Stomach (tissue), 4 donors: ENCODE data around the gene PLEKHM3.

ENCODE experiments used
- POLR2A ChIP-seq, 4 donors: fragments of 450-650 bp; IDR thresholded peaks; one replicate each; pipeline ENCODE4 v1.6.1; 2016; ENCODE audit warnings: antibody characterized with exemption in 4 of 4, control low read depth in 2 of 4, mild to moderate bottlenecking in 1 of 4, moderate library complexity in 1 of 4
- POLR2AphosphoS5 ChIP-seq, 3 donors: sonication (generic); formaldehyde crosslinking; IDR thresholded peaks; one replicate each; pipeline ENCODE4 v1.6.1; 2016; ENCODE audit warnings: antibody characterized with exemption in 3 of 3
- TF ChIP-seq, protein P1 (sequence below), 7 experiments: fragments of 450-650 bp in 4 of 7; fragments of 200-600 bp in 3 of 7; sonication (generic) in 3 of 7; IDR thresholded peaks; one replicate each; pipeline ENCODE4 v1.5.1; 2016 to 2019; ENCODE audit warnings: antibody characterized with exemption in 7 of 7, control low read depth in 2 of 7, mild to moderate bottlenecking in 1 of 7

DNA sequence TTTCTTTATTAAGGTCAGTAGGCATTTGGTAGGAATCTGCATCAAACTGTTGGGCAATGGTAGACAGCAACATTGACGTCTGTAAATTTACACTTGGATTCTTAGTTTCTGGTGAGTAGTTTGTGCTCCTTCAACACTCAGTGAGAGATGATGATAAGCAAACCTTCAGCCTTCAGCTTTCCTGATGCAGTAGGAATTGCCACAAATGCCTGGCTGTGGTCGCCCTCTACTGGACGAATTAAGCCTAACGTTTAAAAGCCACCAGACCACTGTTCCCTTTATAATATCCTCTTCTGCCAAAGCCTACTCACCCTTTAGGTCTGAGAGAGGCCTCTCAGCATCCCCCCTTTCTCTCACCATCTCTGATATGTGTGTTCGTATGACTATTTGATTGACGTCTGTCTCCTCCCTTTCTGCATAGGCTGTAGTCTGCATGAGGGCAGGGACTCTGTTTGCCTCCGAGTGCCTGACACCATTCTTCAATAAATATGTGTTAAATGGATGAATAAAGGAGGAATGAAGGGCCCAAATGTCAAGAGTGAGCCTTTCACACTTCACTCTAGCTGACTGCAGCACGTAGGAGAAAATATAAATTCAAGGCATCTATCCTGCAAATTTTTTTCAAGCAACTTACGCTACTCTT lies 47.0 kb upstream of the PLEKHM3 start:
- TF ChIP-seq, protein P1, sequence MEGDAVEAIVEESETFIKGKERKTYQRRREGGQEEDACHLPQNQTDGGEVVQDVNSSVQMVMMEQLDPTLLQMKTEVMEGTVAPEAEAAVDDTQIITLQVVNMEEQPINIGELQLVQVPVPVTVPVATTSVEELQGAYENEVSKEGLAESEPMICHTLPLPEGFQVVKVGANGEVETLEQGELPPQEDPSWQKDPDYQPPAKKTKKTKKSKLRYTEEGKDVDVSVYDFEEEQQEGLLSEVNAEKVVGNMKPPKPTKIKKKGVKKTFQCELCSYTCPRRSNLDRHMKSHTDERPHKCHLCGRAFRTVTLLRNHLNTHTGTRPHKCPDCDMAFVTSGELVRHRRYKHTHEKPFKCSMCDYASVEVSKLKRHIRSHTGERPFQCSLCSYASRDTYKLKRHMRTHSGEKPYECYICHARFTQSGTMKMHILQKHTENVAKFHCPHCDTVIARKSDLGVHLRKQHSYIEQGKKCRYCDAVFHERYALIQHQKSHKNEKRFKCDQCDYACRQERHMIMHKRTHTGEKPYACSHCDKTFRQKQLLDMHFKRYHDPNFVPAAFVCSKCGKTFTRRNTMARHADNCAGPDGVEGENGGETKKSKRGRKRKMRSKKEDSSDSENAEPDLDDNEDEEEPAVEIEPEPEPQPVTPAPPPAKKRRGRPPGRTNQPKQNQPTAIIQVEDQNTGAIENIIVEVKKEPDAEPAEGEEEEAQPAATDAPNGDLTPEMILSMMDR (IDR thresholded peaks at IDR 0.05), result peak in 5 of 7 experiments; percentile 46 to 75 (median 69)
- TF ChIP-seq POLR2A (IDR thresholded peaks at IDR 0.05) (no peak), POLR2AphosphoS5 (IDR thresholded peaks at IDR 0.05) (peak in 1 of 3 donors; percentile 36)
